ENCODE measurements around the gene AHNAK.

GRCh38 chr11:62466444-62466843, 80.2 kb downstream of the AHNAK start:
- TF ChIP-seq EZH2 (IDR thresholded peaks at IDR 0.05; ENCODE audit: low read length, missing control alignments) (no peak), CTCF (conservative IDR thresholded peaks at IDR 0.05 in 1 of 2, IDR thresholded peaks at IDR 0.05 in 1 of 2; ENCODE audit: low read depth in 1 of 2, low read length in 2 of 2) (no peak)

Data from fibroblast of lung (primary cell).